Tibial artery (tissue), 4 donors: ENCODE data around the gene DPP8.

Source experiments
- DNase-seq, 2 donors: peaks; one replicate each; pipeline ENCODE4 v3.0.0-alpha.2; 2019
- H3K27ac ChIP-seq, 2 donors: fragments of 200-600 bp; sonication (generic) in 1 of 2; 1 replicate in 1 of 2; 2 replicates in 1 of 2; pipeline ENCODE4 v1.5.1; 2018 to 2019; ENCODE audit warnings: mild to moderate bottlenecking in 1 of 2
- H3K27me3 ChIP-seq, 2 donors: fragments of 200-600 bp; sonication (generic) in 1 of 2; one replicate each; pipeline versions ENCODE4 v1.5.1 to v1.6.0; 2016 to 2019
- H3K36me3 ChIP-seq, 3 donors: fragments of 200-600 bp; sonication (generic) in 2 of 3; one replicate each; pipeline ENCODE4 v1.5.1; 2016 to 2019; ENCODE audit warnings: mild to moderate bottlenecking in 2 of 3
- H3K4me1 ChIP-seq, 4 donors: fragments of 200-600 bp; sonication (generic) in 2 of 4; 1 replicate in 3 of 4; 2 replicates in 1 of 4; pipeline ENCODE4 v1.5.1; 2016 to 2019
- H3K4me3 ChIP-seq, 2 donors: fragments of 200-600 bp; sonication (generic) in 1 of 2; 1 replicate in 1 of 2; 2 replicates in 1 of 2; pipeline ENCODE4 v1.5.1; 2018 to 2019; ENCODE audit warnings: mild to moderate bottlenecking in 2 of 2
- H3K9me3 ChIP-seq, 3 donors: fragments of 200-600 bp; sonication (generic) in 1 of 3; one replicate each; pipeline ENCODE4 v1.5.1; 2016 to 2019
- intact Hi-C: fragments of 100-400 bp; cut with DNase I; formaldehyde crosslinking; loops from one replicate; pipeline ENCODE4 v1.15.0; 2023; ENCODE audit warnings: low total_unique reads
- TF ChIP-seq, protein P1 (sequence below), 2 experiments: fragments of 200-600 bp in 1 of 2; fragments of 450-650 bp in 1 of 2; IDR thresholded peaks; one replicate each; pipeline ENCODE4 v1.5.1; 2017 to 2019; ENCODE audit warnings: antibody characterized with exemption in 2 of 2, mild to moderate bottlenecking in 1 of 2, moderate library complexity in 1 of 2

The DPP8 gene

DNA sequence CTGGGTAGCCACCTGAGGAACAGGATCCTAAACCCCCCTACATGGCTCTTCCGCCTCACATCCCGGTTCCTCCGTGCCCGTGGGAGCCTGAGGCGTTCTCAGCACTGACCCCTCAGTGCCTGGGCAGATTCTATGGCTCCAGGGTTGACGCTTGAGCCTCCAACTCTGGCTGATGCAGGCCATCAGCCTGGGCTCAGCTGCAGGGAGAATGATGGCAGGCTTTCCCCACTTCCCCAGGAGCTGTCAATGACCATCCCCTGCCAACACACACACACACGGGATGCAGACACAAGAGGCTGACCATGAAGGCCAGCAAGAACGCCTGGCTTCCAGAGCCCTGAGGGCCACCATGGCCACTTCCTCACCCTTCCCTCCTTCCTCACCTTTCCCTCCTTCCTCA lies 123.9 kb downstream of the DPP8 start:
- Histone ChIP-seq H3K4me1 (peaks cover 0 to 14% (median 5%) of the 10 kb centered on the region in 4 donors), H3K27ac (no peak overlapping the region), H3K4me3 (no peak overlapping the region), H3K36me3 (no peaks in the 10 kb centered on the region), H3K9me3 (no peaks in the 10 kb centered on the region), H3K27me3 (peaks cover 0 to 47% of the 10 kb centered on the region in 2 donors)
- DNase-seq: no peak
- TF ChIP-seq, protein P1, sequence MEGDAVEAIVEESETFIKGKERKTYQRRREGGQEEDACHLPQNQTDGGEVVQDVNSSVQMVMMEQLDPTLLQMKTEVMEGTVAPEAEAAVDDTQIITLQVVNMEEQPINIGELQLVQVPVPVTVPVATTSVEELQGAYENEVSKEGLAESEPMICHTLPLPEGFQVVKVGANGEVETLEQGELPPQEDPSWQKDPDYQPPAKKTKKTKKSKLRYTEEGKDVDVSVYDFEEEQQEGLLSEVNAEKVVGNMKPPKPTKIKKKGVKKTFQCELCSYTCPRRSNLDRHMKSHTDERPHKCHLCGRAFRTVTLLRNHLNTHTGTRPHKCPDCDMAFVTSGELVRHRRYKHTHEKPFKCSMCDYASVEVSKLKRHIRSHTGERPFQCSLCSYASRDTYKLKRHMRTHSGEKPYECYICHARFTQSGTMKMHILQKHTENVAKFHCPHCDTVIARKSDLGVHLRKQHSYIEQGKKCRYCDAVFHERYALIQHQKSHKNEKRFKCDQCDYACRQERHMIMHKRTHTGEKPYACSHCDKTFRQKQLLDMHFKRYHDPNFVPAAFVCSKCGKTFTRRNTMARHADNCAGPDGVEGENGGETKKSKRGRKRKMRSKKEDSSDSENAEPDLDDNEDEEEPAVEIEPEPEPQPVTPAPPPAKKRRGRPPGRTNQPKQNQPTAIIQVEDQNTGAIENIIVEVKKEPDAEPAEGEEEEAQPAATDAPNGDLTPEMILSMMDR (IDR thresholded peaks at IDR 0.05): no peak
- intact Hi-C loops: no loop called here

DNA sequence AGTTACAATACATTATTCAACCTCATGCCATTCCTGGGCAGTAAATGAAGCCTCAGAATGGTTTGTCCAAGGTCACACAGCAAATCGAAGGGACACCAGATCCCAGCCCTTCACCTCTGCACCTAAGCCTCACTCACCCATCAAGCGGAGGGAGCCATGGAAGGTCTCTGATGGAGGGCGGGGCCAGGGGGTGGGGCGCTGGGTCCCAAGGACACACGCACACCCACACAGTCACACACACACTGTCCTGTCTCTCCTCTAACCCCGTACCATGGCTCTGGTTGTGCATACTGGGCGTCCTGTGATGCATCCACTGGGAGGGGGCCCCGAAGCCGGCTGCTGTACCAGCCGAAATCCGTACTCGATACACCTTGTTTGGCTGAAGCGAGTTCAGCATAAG lies 124.4 kb downstream of the DPP8 start:
- TF ChIP-seq, protein P1 (IDR thresholded peaks at IDR 0.05): no peak
- peaks cover 0 to 47% of the 10 kb centered on the region in 2 donors for H3K27me3 ChIP-seq
- H3K36me3 ChIP-seq: no peaks in the 10 kb centered on the region
- H3K4me3 ChIP-seq: no peak overlapping the region
- no peak for DNase-seq
- H3K9me3 ChIP-seq: no peaks in the 10 kb centered on the region
- intact Hi-C loops: no loop called here
- no peak overlapping the region for H3K27ac ChIP-seq
- H3K4me1 ChIP-seq: peaks cover 0 to 14% (median 5%) of the 10 kb centered on the region in 4 donors
